Measurements from ENCODE around the gene WDR37.

DNA sequence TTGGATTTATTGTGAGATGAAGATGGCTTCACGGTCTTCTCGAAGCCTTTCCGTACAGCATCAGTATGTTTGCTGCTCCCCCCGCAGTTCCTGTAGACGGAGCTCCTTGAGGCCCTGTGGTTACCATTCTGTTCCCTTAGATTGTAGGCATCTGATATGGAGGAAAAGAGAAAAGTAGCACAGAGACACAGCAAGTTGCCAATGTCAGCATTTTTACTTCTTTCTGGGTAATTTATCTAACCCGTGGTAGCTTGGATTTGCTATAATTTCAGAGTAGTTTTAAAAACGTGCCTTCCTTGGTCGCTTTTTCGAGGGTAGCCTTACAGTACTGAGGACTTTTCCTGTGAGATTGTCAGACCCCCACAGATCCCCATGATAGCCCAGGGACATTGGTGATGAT is 37.5 kb downstream of the WDR37 start:
- no peak for TF ChIP-seq POLR2A (IDR thresholded peaks at IDR 0.05)
- no peak for TF ChIP-seq CTCF (IDR thresholded peaks at IDR 0.05)
